GM23338 (cell line): Measurements from ENCODE around the gene GPR26.

ENCODE experiments used
- CREB1 ChIP-seq: fragments of 250-450 bp; sonication (Bioruptor Pico); IDR thresholded peaks from 2 replicates; pipeline ENCODE4 v1.5.0; 2020; ENCODE audit warnings: low read depth, mild to moderate bottlenecking, moderate library complexity
- CTCF ChIP-seq, 2 experiments: fragments of 200-600 bp in 1 of 2; sonication (generic) in 1 of 2; conservative IDR thresholded peaks; 2 replicates each; pipeline versions ENCODE4 v1.5.1 to v1.6.1; 2016 to 2017; ENCODE audit warnings: antibody characterized with exemption in 2 of 2, low read depth in 2 of 2, mild to moderate bottlenecking in 2 of 2, moderate library complexity in 1 of 2
- ETS1 ChIP-seq: IDR thresholded peaks from 2 replicates; pipeline ENCODE4 v1.6.1; 2016; ENCODE audit warnings: antibody characterized with exemption
- EZH2 ChIP-seq: fragments of 200-600 bp; sonication (generic); IDR thresholded peaks from one replicate; pipeline ENCODE4 v1.8.0; 2017; ENCODE audit warnings: antibody characterized with exemption, mild to moderate bottlenecking, low read depth; ENCODE audit not compliant: unreplicated experiment
- EZH2phosphoT487 ChIP-seq: fragments of 200-600 bp; sonication (generic); IDR thresholded peaks from one replicate; pipeline ENCODE4 v1.8.1; 2018; ENCODE audit warnings: antibody characterized with exemption; ENCODE audit not compliant: unreplicated experiment
- JUNB ChIP-seq: IDR thresholded peaks from one replicate; pipeline ENCODE4 v1.6.1; 2016; ENCODE audit warnings: antibody characterized with exemption; ENCODE audit not compliant: unreplicated experiment
- NANOG ChIP-seq: IDR thresholded peaks from 2 replicates; pipeline ENCODE4 v1.6.1; 2016; ENCODE audit warnings: antibody characterized with exemption, borderline replicate concordance
- POLR2AphosphoS5 ChIP-seq: IDR thresholded peaks from 2 replicates; pipeline ENCODE4 v1.6.1; 2016; ENCODE audit warnings: antibody characterized with exemption, low read depth
- REST ChIP-seq: IDR thresholded peaks from one replicate; pipeline ENCODE4 v1.6.1; 2018; ENCODE audit warnings: antibody characterized with exemption; ENCODE audit not compliant: unreplicated experiment
- STAT1 ChIP-seq: IDR thresholded peaks from one replicate; pipeline ENCODE4 v1.6.1; 2016; ENCODE audit warnings: antibody characterized with exemption; ENCODE audit not compliant: unreplicated experiment
- ZNF114 ChIP-seq: fragments of 250-450 bp; sonication (Bioruptor Pico); IDR thresholded peaks from 2 replicates; pipeline ENCODE4 v1.5.0; 2020; ENCODE audit warnings: mild to moderate bottlenecking, moderate library complexity
- ZNF331 ChIP-seq: fragments of 250-450 bp; sonication (Bioruptor Pico); IDR thresholded peaks from 2 replicates; pipeline ENCODE4 v1.5.0; 2020; ENCODE audit warnings: low read depth, mild to moderate bottlenecking, moderate library complexity
- ZNF462 ChIP-seq: fragments of 250-450 bp; sonication (Bioruptor Pico); IDR thresholded peaks from 2 replicates; pipeline ENCODE4 v1.5.0; 2020; ENCODE audit warnings: mild to moderate bottlenecking, moderate library complexity

- TF ChIP-seq EZH2 = no peak
- no peak for TF ChIP-seq REST
- TF ChIP-seq CTCF (conservative IDR thresholded peaks at IDR 0.05; ENCODE audit: low read depth in 2 of 2) = no peak
- no peak for TF ChIP-seq EZH2phosphoT487
- no peak for TF ChIP-seq ZNF331
- no peak for TF ChIP-seq POLR2AphosphoS5
- no peak for TF ChIP-seq JUNB
- TF ChIP-seq ETS1 = no peak
- TF ChIP-seq CREB1 (CRISPR knock-in tag) = no peak
- no peak for TF ChIP-seq ZNF114 (CRISPR knock-in tag)
- no peak for TF ChIP-seq NANOG
- TF ChIP-seq STAT1 = no peak
- TF ChIP-seq ZNF462 (CRISPR knock-in tag) = no peak
Measured at GRCh38 chr10:123674741-123675140, 8.6 kb downstream of the GPR26 start.
